Measurements from ENCODE around the gene KLF5. TPM values are rescaled to one million over a fixed set of nuclear protein-coding genes. Genes with fewer than 3 reads are reported as not detected.
"Not testable (repeated sequence)": the region's sequence is repeated elsewhere in the genome, so short reads cannot be mapped to it uniquely, and the experiment has no call there.

KLF5 gene
- polyA plus RNA-seq, 4 donors = 126 to 230 (median 160) TPM

- FAIRE-seq (no peak), DNase-seq (no peak)
- Histone ChIP-seq H3K4me3 (ENCODE audit: low read depth in 1 of 3, low read length in 3 of 3) (no peak overlapping the region), H3K4me1 (ENCODE audit: control insufficient read depth in 3 of 3, insufficient read depth in 2 of 3, low read depth in 1 of 3, low read length in 2 of 3) (peaks cover 0 to 10% (median 0%) of the 10 kb centered on the region in 3 donors), H3K27ac (ENCODE audit: low read depth in 1 of 3, low read length in 2 of 3) (no peak overlapping the region), H3K27me3 (ENCODE audit: control insufficient read depth in 3 of 3, insufficient read depth in 3 of 3, low read length in 3 of 3) (no peaks in the 10 kb centered on the region), H3K36me3 (ENCODE audit: control insufficient read depth in 3 of 3, insufficient read depth in 2 of 3, low read depth in 1 of 3, low read length in 3 of 3) (no peaks in the 10 kb centered on the region), H3K9me3 (ENCODE audit: control insufficient read depth in 2 of 2, insufficient read depth in 1 of 2, low read depth in 1 of 2, low read length in 1 of 2) (no peaks in the 10 kb centered on the region)
- WGBS, 3 donors = 95 to 97% (median 97%) methylated on average over 4 of the region's 4 CpGs
These were observed 22.2 kb upstream of the KLF5 start for GRCh38 chr13:73036566-73036965.

- H3K36me3 ChIP-seq (ENCODE audit: control insufficient read depth in 3 of 3, insufficient read depth in 2 of 3, low read depth in 1 of 3, low read length in 3 of 3) = no peaks in the 10 kb centered on the region
- H3K4me1 ChIP-seq (ENCODE audit: control insufficient read depth in 3 of 3, insufficient read depth in 2 of 3, low read depth in 1 of 3, low read length in 2 of 3) = peaks cover 0 to 16% (median 0%) of the 10 kb centered on the region in 3 donors
- no peaks in the 10 kb centered on the region for H3K27me3 ChIP-seq (ENCODE audit: control insufficient read depth in 3 of 3, insufficient read depth in 3 of 3, low read length in 3 of 3)
- no peaks in the 10 kb centered on the region for H3K9me3 ChIP-seq (ENCODE audit: control insufficient read depth in 2 of 2, insufficient read depth in 1 of 2, low read depth in 1 of 2, low read length in 1 of 2)
- FAIRE-seq = no peak
- DNase-seq = no peak
- H3K4me3 ChIP-seq (ENCODE audit: low read depth in 1 of 3, low read length in 3 of 3) = no peak overlapping the region
- no peak overlapping the region for H3K27ac ChIP-seq (ENCODE audit: low read depth in 1 of 3, low read length in 2 of 3)
These were observed 20.7 kb upstream of the KLF5 start for GRCh38 chr13:73038064-73038463.

- peak overlapping the region in 2 of 3 donors; percentile 48 to 72 for H3K27ac ChIP-seq (ENCODE audit: low read depth in 1 of 3, low read length in 2 of 3)
- 57 to 70% (median 58%) methylated on average over 2 of the region's 2 CpGs for WGBS, 3 donors
- DNase-seq (peak; percentile 36 to 41), FAIRE-seq (peak; percentile 26)
- no peaks in the 10 kb centered on the region for H3K36me3 ChIP-seq (ENCODE audit: control insufficient read depth in 3 of 3, insufficient read depth in 2 of 3, low read depth in 1 of 3, low read length in 3 of 3)
- H3K27me3 ChIP-seq (ENCODE audit: control insufficient read depth in 3 of 3, insufficient read depth in 3 of 3, low read length in 3 of 3) = no peaks in the 10 kb centered on the region
- H3K4me3 ChIP-seq (ENCODE audit: low read depth in 1 of 3, low read length in 3 of 3) = no peak overlapping the region
- H3K9me3 ChIP-seq (ENCODE audit: control insufficient read depth in 2 of 2, insufficient read depth in 1 of 2, low read depth in 1 of 2, low read length in 1 of 2) = no peaks in the 10 kb centered on the region
- peaks cover 0 to 16% (median 0%) of the 10 kb centered on the region in 3 donors for H3K4me1 ChIP-seq (ENCODE audit: control insufficient read depth in 3 of 3, insufficient read depth in 2 of 3, low read depth in 1 of 3, low read length in 2 of 3)
These were observed 19.4 kb upstream of the KLF5 start for GRCh38 chr13:73039201-73040108.

GRCh38 chr13:73040484-73040883 lies 18.3 kb upstream of the KLF5 start:
- FAIRE-seq = peak; percentile 51

GRCh38 chr13:73040968-73041596 lies 17.7 kb upstream of the KLF5 start:
- Histone ChIP-seq H3K9me3 (ENCODE audit: control insufficient read depth in 2 of 2, insufficient read depth in 1 of 2, low read depth in 1 of 2, low read length in 1 of 2) (no peaks in the 10 kb centered on the region), H3K4me3 (ENCODE audit: low read depth in 1 of 3, low read length in 3 of 3) (no peak overlapping the region), H3K4me1 (ENCODE audit: control insufficient read depth in 3 of 3, insufficient read depth in 2 of 3, low read depth in 1 of 3, low read length in 2 of 3) (peaks cover 0 to 20% (median 0%) of the 10 kb centered on the region in 3 donors), H3K36me3 (ENCODE audit: control insufficient read depth in 3 of 3, insufficient read depth in 2 of 3, low read depth in 1 of 3, low read length in 3 of 3) (no peaks in the 10 kb centered on the region), H3K27ac (ENCODE audit: low read depth in 1 of 3, low read length in 2 of 3) (peak overlapping the region in 2 of 3 donors; percentile 67 to 72), H3K27me3 (ENCODE audit: control insufficient read depth in 3 of 3, insufficient read depth in 3 of 3, low read length in 3 of 3) (no peaks in the 10 kb centered on the region)
- peak; percentile 82 for FAIRE-seq
- peak; percentile 89 for DNase-seq
- WGBS, 3 donors = 23 to 57% (median 33%) methylated on average over 7 of the region's 7 CpGs

More at GRCh38 chr13:73040484-73040883, 18.3 kb upstream of the KLF5 start:
- H3K27me3 ChIP-seq (ENCODE audit: control insufficient read depth in 3 of 3, insufficient read depth in 3 of 3, low read length in 3 of 3) = no peaks in the 10 kb centered on the region
- peak overlapping the region in 2 of 3 donors; percentile 11 to 72 for H3K27ac ChIP-seq (ENCODE audit: low read depth in 1 of 3, low read length in 2 of 3)
- H3K36me3 ChIP-seq (ENCODE audit: control insufficient read depth in 3 of 3, insufficient read depth in 2 of 3, low read depth in 1 of 3, low read length in 3 of 3) = no peaks in the 10 kb centered on the region
- H3K9me3 ChIP-seq (ENCODE audit: control insufficient read depth in 2 of 2, insufficient read depth in 1 of 2, low read depth in 1 of 2, low read length in 1 of 2) = no peaks in the 10 kb centered on the region
- peak in 1 of 2 donors; percentile 90 for DNase-seq
- no peak overlapping the region for H3K4me3 ChIP-seq (ENCODE audit: low read depth in 1 of 3, low read length in 3 of 3)
- H3K4me1 ChIP-seq (ENCODE audit: control insufficient read depth in 3 of 3, insufficient read depth in 2 of 3, low read depth in 1 of 3, low read length in 2 of 3) = peaks cover 0 to 20% (median 0%) of the 10 kb centered on the region in 3 donors
- 16 to 66% (median 37%) methylated on average over 3 of the region's 3 CpGs for WGBS, 3 donors

GRCh38 chr13:73045031-73045430 lies 13.8 kb upstream of the KLF5 start:
- no peaks in the 10 kb centered on the region for H3K36me3 ChIP-seq (ENCODE audit: control insufficient read depth in 3 of 3, insufficient read depth in 2 of 3, low read depth in 1 of 3, low read length in 3 of 3)
- peak overlapping the region; percentile 41 to 78 (median 75) for H3K27ac ChIP-seq (ENCODE audit: low read depth in 1 of 3, low read length in 2 of 3)
- no peaks in the 10 kb centered on the region for H3K9me3 ChIP-seq (ENCODE audit: control insufficient read depth in 2 of 2, insufficient read depth in 1 of 2, low read depth in 1 of 2, low read length in 1 of 2)
- FAIRE-seq (no peak), DNase-seq (peak; percentile 84)
- WGBS, 3 donors = 17 to 65% (median 35%) methylated on average over 6 of the region's 6 CpGs
- H3K4me3 ChIP-seq (ENCODE audit: low read depth in 1 of 3, low read length in 3 of 3) = peak overlapping the region in 1 of 3 donors; percentile 8
- H3K27me3 ChIP-seq (ENCODE audit: control insufficient read depth in 3 of 3, insufficient read depth in 3 of 3, low read length in 3 of 3) = no peaks in the 10 kb centered on the region
- H3K4me1 ChIP-seq (ENCODE audit: control insufficient read depth in 3 of 3, insufficient read depth in 2 of 3, low read depth in 1 of 3, low read length in 2 of 3) = peaks cover 0 to 13% (median 0%) of the 10 kb centered on the region in 3 donors

- not testable (repeated sequence) for H3K4me1 ChIP-seq (ENCODE audit: control insufficient read depth in 3 of 3, insufficient read depth in 2 of 3, low read depth in 1 of 3, low read length in 2 of 3); H3K4me3 ChIP-seq (ENCODE audit: low read depth in 1 of 3, low read length in 3 of 3); H3K27me3 ChIP-seq (ENCODE audit: control insufficient read depth in 3 of 3, insufficient read depth in 3 of 3, low read length in 3 of 3); FAIRE-seq; H3K27ac ChIP-seq (ENCODE audit: low read depth in 1 of 3, low read length in 2 of 3); DNase-seq; H3K9me3 ChIP-seq (ENCODE audit: control insufficient read depth in 2 of 2, insufficient read depth in 1 of 2, low read depth in 1 of 2, low read length in 1 of 2); H3K36me3 ChIP-seq (ENCODE audit: control insufficient read depth in 3 of 3, insufficient read depth in 2 of 3, low read depth in 1 of 3, low read length in 3 of 3)
- WGBS, 3 donors = 71 to 82% (median 76%) methylated on average over 2 of the region's 2 CpGs
These were observed 10.2 kb upstream of the KLF5 start for GRCh38 chr13:73048615-73049014.

GRCh38 chr13:73054712-73055111 lies 4.1 kb upstream of the KLF5 start:
- H3K4me3 ChIP-seq (ENCODE audit: low read depth in 1 of 3, low read length in 3 of 3) = no peak overlapping the region
- DNase-seq = peak; percentile 41 to 60
- H3K27ac ChIP-seq (ENCODE audit: low read depth in 1 of 3, low read length in 2 of 3) = peak overlapping the region in 1 of 3 donors; percentile 0
- H3K27me3 ChIP-seq (ENCODE audit: control insufficient read depth in 3 of 3, insufficient read depth in 3 of 3, low read length in 3 of 3) = peaks cover 0 to 5% (median 0%) of the 10 kb centered on the region in 3 donors
- 23 to 54% (median 37%) methylated on average over 5 of the region's 5 CpGs for WGBS, 3 donors
- H3K4me1 ChIP-seq (ENCODE audit: control insufficient read depth in 3 of 3, insufficient read depth in 2 of 3, low read depth in 1 of 3, low read length in 2 of 3) = peaks cover 0 to 9% (median 4%) of the 10 kb centered on the region in 3 donors
- no peak for FAIRE-seq
- H3K36me3 ChIP-seq (ENCODE audit: control insufficient read depth in 3 of 3, insufficient read depth in 2 of 3, low read depth in 1 of 3, low read length in 3 of 3) = peaks cover 0 to under 1% (median 0%) of the 10 kb centered on the region in 3 donors
- H3K9me3 ChIP-seq (ENCODE audit: control insufficient read depth in 2 of 2, insufficient read depth in 1 of 2, low read depth in 1 of 2, low read length in 1 of 2) = no peaks in the 10 kb centered on the region

Measured in small intestine (tissue), 7 donors.